Measurements from ENCODE around the gene OGG1.

Gene OGG1

GRCh38 chr3:9716801-9717555 lies 32.8 kb upstream of the OGG1 start:
- Mint-ChIP-seq H3K36me3 (ENCODE audit: low read depth) (no peaks in the 10 kb centered on the region), H3K9me3 (no peaks in the 10 kb centered on the region), H3K4me3 (no peak overlapping the region), H3K4me1 (ENCODE audit: low read depth) (peaks cover 52% of the 10 kb centered on the region), H3K27ac (peak overlapping the region; percentile 78), H3K27me3 (no peaks in the 10 kb centered on the region)
- intact Hi-C loops (cut with micrococcal nuclease), result loop anchor here (1.0 kb wide), 1 partner anchor 14 kb away; the partner anchor contains the start of gene BRPF1

DNA sequence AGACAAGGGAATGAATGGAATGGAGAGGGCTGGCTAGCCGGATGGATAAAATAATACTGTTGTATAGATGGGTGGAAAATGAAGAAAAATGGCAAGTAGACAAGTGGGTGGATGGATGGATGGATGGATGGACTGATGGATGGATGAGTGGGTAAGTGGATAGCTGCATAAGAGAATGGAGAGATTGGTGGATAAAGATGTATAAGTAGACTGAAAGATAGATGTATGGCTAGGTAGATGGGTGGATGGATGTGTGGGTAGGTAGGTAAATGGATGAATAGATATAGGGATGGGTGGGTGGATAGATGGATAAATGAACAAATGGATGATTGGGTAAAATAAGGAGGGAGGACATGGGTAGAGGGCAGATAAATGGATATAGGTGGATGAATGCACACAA lies 32.2 kb upstream of the OGG1 start:
- no peak overlapping the region for H3K4me3 Mint-ChIP-seq

GRCh38 chr3:9718118-9718517 lies 31.6 kb upstream of the OGG1 start:
- Mint-ChIP-seq H3K27me3 (no peaks in the 10 kb centered on the region), H3K4me3 (no peak overlapping the region), H3K9me3 (no peaks in the 10 kb centered on the region), H3K36me3 (ENCODE audit: low read depth) (no peaks in the 10 kb centered on the region), H3K27ac (no peak overlapping the region), H3K4me1 (ENCODE audit: low read depth) (peaks cover 60% of the 10 kb centered on the region)
- intact Hi-C loops (cut with micrococcal nuclease), result no loop called here

More for the DNA sequence above, 32.2 kb upstream of the OGG1 start:
- H3K27ac Mint-ChIP-seq, result no peak overlapping the region
- no peaks in the 10 kb centered on the region for H3K27me3 Mint-ChIP-seq
- H3K36me3 Mint-ChIP-seq (ENCODE audit: low read depth), result no peaks in the 10 kb centered on the region
- intact Hi-C loops (cut with micrococcal nuclease), result no loop called here
- H3K9me3 Mint-ChIP-seq, result no peaks in the 10 kb centered on the region
- peaks cover 58% of the 10 kb centered on the region for H3K4me1 Mint-ChIP-seq (ENCODE audit: low read depth)

DNA sequence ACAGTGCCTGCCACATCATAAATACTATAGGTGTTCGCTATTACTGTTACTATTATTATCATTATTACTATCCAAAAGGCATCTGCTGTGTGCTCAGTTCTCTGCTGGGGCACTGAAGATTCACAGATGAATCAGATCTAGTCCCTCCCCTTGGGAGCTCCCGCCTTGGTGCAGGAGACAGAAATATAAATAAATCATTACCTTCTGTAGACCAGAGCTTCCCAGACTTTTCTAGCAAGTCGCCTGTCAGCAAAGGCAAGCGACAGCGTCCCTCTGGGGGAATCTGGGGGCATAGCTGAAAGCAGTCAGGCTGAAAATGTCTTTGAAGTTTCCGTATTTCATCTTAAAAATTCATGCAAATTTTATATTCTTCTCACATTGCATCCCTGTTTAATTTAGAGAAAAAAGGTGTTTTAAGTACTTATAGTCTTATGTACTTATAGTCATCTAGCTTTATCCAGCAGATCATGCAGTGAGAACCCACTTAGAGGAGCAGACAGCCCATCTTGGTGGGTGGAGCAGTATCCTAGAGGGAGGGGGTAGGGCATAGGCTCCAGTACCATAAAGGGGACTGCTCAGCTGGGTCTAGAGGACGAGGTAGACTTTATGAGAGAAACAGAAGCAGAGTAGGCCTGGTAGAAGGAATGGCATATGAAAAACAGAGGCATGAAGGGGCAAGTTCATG lies 28.6 kb upstream of the OGG1 start:
- H3K4me3 Mint-ChIP-seq, result no peak overlapping the region
- no peaks in the 10 kb centered on the region for H3K27me3 Mint-ChIP-seq
- no peaks in the 10 kb centered on the region for H3K36me3 Mint-ChIP-seq (ENCODE audit: low read depth)
- H3K9me3 Mint-ChIP-seq, result no peaks in the 10 kb centered on the region
- peak overlapping the region; percentile 34 for H3K27ac Mint-ChIP-seq
- peaks cover 46% of the 10 kb centered on the region for H3K4me1 Mint-ChIP-seq (ENCODE audit: low read depth)
- intact Hi-C loops (cut with micrococcal nuclease), result no loop called here

DNA sequence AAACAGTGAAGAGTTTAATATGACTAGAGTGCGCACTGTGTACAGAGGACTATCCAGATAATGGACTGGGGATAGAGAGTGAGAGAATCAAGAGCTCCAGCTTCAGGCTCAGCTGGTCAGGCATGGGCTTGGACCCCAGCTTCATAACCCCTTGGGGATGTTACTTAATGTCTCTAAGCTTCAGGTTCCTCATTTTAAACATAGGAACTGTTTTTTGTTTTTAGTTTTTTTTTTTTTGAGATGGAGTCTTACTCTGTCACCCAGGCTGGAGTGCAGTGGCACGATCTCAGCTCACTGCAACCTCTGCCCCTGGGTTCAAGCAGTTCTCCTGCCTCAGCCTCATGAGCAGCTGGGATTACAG lies 28.1 kb upstream of the OGG1 start:
- peak overlapping the region; percentile 34 for H3K27ac Mint-ChIP-seq
- intact Hi-C loops (cut with micrococcal nuclease), result no loop called here
- no peaks in the 10 kb centered on the region for H3K36me3 Mint-ChIP-seq (ENCODE audit: low read depth)
- peaks cover 41% of the 10 kb centered on the region for H3K4me1 Mint-ChIP-seq (ENCODE audit: low read depth)
- H3K9me3 Mint-ChIP-seq, result no peaks in the 10 kb centered on the region
- H3K27me3 Mint-ChIP-seq, result no peaks in the 10 kb centered on the region
- H3K4me3 Mint-ChIP-seq, result no peak overlapping the region

DNA sequence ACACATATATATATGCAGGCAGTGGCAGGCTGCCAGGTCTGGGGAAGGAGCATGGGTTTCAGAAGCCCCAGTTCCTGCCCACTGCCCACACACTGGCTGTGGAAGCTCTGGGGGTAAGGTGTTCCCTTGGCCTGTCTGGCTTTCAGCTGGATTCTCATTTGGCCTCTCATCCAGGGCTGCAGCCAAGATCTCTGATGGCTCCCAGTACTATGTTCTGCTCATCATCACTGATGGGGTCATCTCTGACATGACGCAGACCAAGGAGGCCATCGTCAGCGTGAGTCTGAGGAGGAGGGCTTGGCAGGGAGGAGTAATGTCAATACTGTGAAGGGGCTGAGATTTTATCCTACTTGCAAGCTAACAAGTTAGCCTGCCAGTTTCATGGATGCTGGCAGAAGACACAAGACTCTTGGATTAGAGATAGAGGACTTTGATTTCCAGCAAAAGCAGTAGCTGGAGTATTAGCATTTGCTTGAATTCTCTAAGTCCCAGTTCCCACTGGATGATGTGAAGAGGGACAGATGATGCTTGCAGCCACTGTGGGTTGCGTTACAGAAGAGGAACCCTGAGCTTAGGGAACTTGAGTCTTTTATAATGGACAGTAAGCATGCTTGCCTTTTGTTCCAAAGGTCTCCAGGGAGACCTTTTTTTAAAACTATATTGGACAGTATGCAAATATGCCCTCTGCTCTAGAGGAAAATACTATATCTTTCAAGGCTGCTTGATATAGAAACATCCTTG lies 23.8 kb upstream of the OGG1 start:
- Mint-ChIP-seq H3K36me3 (ENCODE audit: low read depth) (peaks cover 5% of the 10 kb centered on the region), H3K4me1 (ENCODE audit: low read depth) (peaks cover 59% of the 10 kb centered on the region), H3K4me3 (no peak overlapping the region), H3K27ac (no peak overlapping the region), H3K27me3 (no peaks in the 10 kb centered on the region), H3K9me3 (no peaks in the 10 kb centered on the region)
- intact Hi-C loops (cut with micrococcal nuclease), result no loop called here

- H3K4me1 Mint-ChIP-seq (ENCODE audit: low read depth), result peaks cover 50% of the 10 kb centered on the region
- no peaks in the 10 kb centered on the region for H3K27me3 Mint-ChIP-seq
These were observed 22.6 kb upstream of the OGG1 start for GRCh38 chr3:9727041-9727595.

GRCh38 chr3:9727743-9728142 lies 22.0 kb upstream of the OGG1 start:
- H3K27me3 Mint-ChIP-seq, result no peaks in the 10 kb centered on the region
- intact Hi-C loops (cut with micrococcal nuclease), result no loop called here
- peaks cover 49% of the 10 kb centered on the region for H3K4me1 Mint-ChIP-seq (ENCODE audit: low read depth)
- H3K36me3 Mint-ChIP-seq (ENCODE audit: low read depth), result peaks cover 22% of the 10 kb centered on the region
- H3K9me3 Mint-ChIP-seq, result no peaks in the 10 kb centered on the region
- H3K27ac Mint-ChIP-seq, result peak overlapping the region; percentile 11
- no peak overlapping the region for H3K4me3 Mint-ChIP-seq

More at GRCh38 chr3:9727041-9727595, 22.6 kb upstream of the OGG1 start:
- Mint-ChIP-seq H3K36me3 (ENCODE audit: low read depth) (peaks cover 16% of the 10 kb centered on the region), H3K4me3 (no peak overlapping the region), H3K27ac (peak overlapping the region; percentile 11), H3K9me3 (no peaks in the 10 kb centered on the region)
- intact Hi-C loops (cut with micrococcal nuclease), result no loop called here

DNA sequence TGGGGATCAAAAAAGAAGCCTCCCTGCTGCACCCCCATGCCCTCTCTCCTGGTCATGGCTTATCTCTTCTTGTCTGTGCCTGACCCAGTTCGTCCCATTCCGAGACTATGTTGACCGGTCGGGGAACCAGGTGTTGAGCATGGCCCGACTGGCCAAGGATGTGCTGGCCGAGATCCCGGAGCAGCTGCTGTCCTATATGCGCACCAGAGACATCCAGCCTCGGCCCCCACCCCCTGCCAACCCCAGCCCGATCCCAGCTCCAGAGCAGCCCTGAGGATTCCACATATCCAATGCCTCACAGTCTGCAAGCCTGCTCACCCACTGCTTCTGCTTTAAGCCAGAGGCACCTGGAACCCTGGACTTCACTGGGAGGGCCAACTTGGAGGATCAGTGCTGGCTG lies 20.3 kb upstream of the OGG1 start:
- Mint-ChIP-seq H3K4me1 (ENCODE audit: low read depth) (peaks cover 65% of the 10 kb centered on the region), H3K36me3 (ENCODE audit: low read depth) (peaks cover 37% of the 10 kb centered on the region), H3K9me3 (no peaks in the 10 kb centered on the region), H3K4me3 (no peak overlapping the region), H3K27me3 (no peaks in the 10 kb centered on the region), H3K27ac (no peak overlapping the region)
- intact Hi-C loops (cut with micrococcal nuclease), result no loop called here

- Mint-ChIP-seq H3K9me3 (no peaks in the 10 kb centered on the region), H3K36me3 (ENCODE audit: low read depth) (peaks cover 50% of the 10 kb centered on the region), H3K4me1 (ENCODE audit: low read depth) (peaks cover 77% of the 10 kb centered on the region), H3K4me3 (peak overlapping the region; percentile 89), H3K27me3 (no peaks in the 10 kb centered on the region), H3K27ac (peak overlapping the region; percentile 90)
- intact Hi-C loops (cut with micrococcal nuclease), result loop anchor here (1.0 kb wide), 2 partner anchors 14 to 62 kb away; partner anchors contain the start of gene TADA3
These were observed 19.0 kb upstream of the OGG1 start for GRCh38 chr3:9730657-9731205.

DNA sequence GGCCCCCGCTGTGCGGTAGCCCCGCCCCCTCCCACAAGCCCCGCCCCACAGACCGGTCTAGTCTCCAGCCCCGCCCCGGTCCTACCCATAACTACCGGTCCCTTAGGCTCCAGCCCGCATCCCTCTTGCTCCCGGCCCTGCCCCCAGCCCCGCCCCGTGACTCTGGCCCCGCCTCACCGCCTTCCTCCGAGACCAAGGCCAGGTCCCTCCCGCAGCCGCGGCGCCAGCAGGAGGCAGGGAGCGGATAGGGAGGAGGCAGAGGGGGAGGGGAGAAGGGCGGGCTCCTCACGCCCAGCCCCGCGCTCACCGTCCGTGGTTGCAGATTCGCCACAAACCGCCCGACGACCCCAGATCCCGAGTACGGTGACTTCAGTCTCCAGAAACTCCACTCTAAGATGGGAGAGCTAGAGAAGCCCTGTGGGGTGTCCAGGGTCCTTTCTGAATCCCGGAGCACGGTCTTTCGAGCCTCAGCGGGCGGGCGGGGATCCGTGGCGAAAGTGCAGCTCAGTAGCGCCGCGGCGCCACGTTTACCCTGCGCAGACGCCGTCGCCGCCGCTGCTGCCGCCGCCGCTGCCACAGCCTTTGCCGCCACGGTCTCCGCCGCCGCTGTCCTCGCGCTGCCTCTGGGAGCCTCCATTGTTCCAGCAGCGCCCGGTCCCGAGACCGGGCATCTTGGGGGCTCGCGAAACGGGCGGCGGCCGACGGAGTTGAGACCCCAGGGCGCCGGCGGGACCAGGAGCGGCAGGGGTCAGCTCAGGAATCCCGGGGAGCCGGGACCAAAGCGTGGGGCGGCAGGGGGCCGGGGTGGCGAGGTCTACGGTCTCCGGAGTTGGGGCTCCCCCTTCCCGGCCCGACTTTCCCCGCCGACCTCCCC lies 18.3 kb upstream of the OGG1 start, which contains the start of gene BRPF1:
Gene BRPF1, plus strand, starts transcription at position 530 of the 874 bp plus-strand sequence. CDS start 2,406 bp downstream, outside the sequence.
- Mint-ChIP-seq H3K36me3 (ENCODE audit: low read depth) (peaks cover 57% of the 10 kb centered on the region), H3K27me3 (no peaks in the 10 kb centered on the region), H3K4me3 (peak within 1 kb of the TSS; percentile 89), H3K27ac (peak within 1 kb of the TSS; percentile 90), H3K4me1 (ENCODE audit: low read depth) (peaks cover 79% of the 10 kb centered on the region), H3K9me3 (no peaks in the 10 kb centered on the region)
- intact Hi-C loops (cut with micrococcal nuclease), result loop anchor here (1.0 kb wide), 2 partner anchors 15 to 61 kb away; partner anchors contain the start of gene TADA3

GRCh38 chr3:9732080-9732739 lies 17.5 kb upstream of the OGG1 start:
- H3K4me1 Mint-ChIP-seq (ENCODE audit: low read depth), result peaks cover 80% of the 10 kb centered on the region
- intact Hi-C loops (cut with micrococcal nuclease), result no loop called here
- H3K36me3 Mint-ChIP-seq (ENCODE audit: low read depth), result peaks cover 64% of the 10 kb centered on the region
- H3K27me3 Mint-ChIP-seq, result no peaks in the 10 kb centered on the region
- H3K4me3 Mint-ChIP-seq, result peak overlapping the region; percentile 89
- peak overlapping the region; percentile 90 for H3K27ac Mint-ChIP-seq
- H3K9me3 Mint-ChIP-seq, result no peaks in the 10 kb centered on the region

Data from dendritic cell treated with granulocyte-macrophage colony-stimulating factor and Interleukin-4, amounts not matched to agents 40 ng/mL and 50 ng/mL, for 4 days (primary cell).